ENCODE measurements around the gene EFNB2. TPM values are rescaled to one million over a fixed set of nuclear protein-coding genes. Genes with fewer than 3 reads are reported as not detected.

EFNB2 gene
- total RNA-seq, 1 experiment from 2014 or later, result 17.5 TPM

DNA sequence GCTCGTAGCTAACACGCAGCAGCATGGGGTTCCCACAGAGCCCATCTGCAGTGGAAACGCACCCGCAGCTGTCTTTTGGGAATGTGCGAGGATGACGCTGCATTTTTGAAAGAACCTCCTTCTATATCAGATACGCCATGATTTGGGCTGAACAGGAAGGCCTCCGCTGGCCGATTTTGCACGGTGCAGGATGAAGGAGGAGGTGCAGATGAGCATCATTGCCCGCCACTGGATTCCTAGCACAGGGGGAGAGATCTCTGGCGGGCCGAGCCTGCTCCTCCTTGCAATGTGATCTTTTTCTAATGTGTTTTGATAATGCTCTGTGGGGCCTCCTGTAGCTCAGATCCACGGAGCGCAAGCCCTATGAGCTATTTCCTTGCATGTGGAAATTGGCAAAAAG is 55.5 kb downstream of the EFNB2 start:
- H3K4me3 ChIP-seq, result no peak overlapping the region
- no peak overlapping the region for H2AFZ ChIP-seq
- H3K79me2 ChIP-seq (ENCODE audit: low read depth), result no peaks in the 10 kb centered on the region
- TF ChIP-seq, protein P1, sequence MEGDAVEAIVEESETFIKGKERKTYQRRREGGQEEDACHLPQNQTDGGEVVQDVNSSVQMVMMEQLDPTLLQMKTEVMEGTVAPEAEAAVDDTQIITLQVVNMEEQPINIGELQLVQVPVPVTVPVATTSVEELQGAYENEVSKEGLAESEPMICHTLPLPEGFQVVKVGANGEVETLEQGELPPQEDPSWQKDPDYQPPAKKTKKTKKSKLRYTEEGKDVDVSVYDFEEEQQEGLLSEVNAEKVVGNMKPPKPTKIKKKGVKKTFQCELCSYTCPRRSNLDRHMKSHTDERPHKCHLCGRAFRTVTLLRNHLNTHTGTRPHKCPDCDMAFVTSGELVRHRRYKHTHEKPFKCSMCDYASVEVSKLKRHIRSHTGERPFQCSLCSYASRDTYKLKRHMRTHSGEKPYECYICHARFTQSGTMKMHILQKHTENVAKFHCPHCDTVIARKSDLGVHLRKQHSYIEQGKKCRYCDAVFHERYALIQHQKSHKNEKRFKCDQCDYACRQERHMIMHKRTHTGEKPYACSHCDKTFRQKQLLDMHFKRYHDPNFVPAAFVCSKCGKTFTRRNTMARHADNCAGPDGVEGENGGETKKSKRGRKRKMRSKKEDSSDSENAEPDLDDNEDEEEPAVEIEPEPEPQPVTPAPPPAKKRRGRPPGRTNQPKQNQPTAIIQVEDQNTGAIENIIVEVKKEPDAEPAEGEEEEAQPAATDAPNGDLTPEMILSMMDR (conservative IDR thresholded peaks at IDR 0.05), result no peak
- TF ChIP-seq EZH2 (IDR thresholded peaks at IDR 0.05; ENCODE audit: low read depth), result no peak
- no peaks in the 10 kb centered on the region for H3K9me2 ChIP-seq (ENCODE audit: insufficient read depth)
- BruUV-seq (replicated peaks), result no TSS peak
- no peak for DNase-seq
- intact Hi-C loops (cut with micrococcal nuclease; ENCODE audit: unreplicated experiment), result no loop called here
- ChIA-PET CTCF (no interaction called here), POLR2A (ENCODE audit: unreplicated experiment) (no interaction called here)
- no peak overlapping the region for H3K4me2 ChIP-seq
- H3K27ac ChIP-seq, result no peak overlapping the region
- H3K4me1 ChIP-seq (replicated peaks; ENCODE audit: insufficient read depth), result 0 out of 2 replicates have a peak, but pooled peaks cover 10% of the 10 kb centered on the region
- no peaks in the 10 kb centered on the region for H3K36me3 ChIP-seq (ENCODE audit: low read depth)
- no peaks in the 10 kb centered on the region for H4K20me1 ChIP-seq (ENCODE audit: insufficient read depth)
- H3K9me3 ChIP-seq (ENCODE audit: insufficient read depth, low read depth), result no peaks in the 10 kb centered on the region
- H3F3A ChIP-seq (ENCODE audit: insufficient read depth, low read depth), result no peaks in the 10 kb centered on the region
- no peaks in the 10 kb centered on the region for H3K27me3 ChIP-seq (ENCODE audit: insufficient read depth, low read depth)

DNA sequence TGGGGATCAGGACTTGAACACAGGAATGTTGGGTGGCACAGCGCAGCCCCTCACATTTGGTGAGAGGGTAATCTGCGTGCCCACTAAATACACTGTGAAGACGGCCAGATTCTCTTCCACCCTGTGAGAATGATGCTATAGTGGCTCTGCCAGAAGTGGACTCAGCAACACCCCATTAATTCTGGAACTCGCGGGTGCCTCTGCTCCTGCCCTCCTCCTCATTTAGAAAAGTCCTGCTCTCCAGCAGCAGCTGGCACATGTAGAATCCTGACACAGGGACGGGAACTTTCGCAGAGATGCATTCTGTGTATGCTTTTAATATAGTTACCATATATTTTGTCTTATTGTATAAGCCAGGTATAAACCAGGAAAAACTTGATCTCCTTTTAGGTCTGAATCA is 57.3 kb downstream of the EFNB2 start:
- CTCF ChIA-PET, result no interaction called here

DNA sequence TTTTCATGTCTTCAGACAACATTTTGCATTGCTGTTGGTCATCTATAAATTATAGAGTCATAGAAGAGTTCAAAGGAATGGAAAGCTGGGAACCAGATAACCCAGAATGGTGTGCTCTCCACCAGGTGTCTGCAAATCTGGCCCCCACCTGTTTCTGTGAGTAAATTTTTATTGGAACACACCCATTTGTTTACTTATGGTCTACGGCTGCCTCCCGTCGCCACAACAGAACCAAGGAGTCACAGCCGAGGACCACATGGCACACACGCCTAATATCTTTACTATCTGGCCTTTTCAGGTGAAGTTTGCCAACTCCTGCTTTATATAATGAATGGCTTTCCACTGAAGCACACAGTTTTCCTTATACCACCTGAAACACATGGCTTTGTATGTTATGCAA is 58.2 kb downstream of the EFNB2 start:
- Histone ChIP-seq H3K27me3 (ENCODE audit: insufficient read depth, low read depth) (no peaks in the 10 kb centered on the region), H4K20me1 (ENCODE audit: insufficient read depth) (no peaks in the 10 kb centered on the region), H3K9me3 (ENCODE audit: insufficient read depth, low read depth) (no peaks in the 10 kb centered on the region), H3K36me3 (ENCODE audit: low read depth) (no peaks in the 10 kb centered on the region), H3K79me2 (ENCODE audit: low read depth) (no peaks in the 10 kb centered on the region), H3K4me3 (no peak overlapping the region), H3K4me1 (replicated peaks; ENCODE audit: insufficient read depth) (peaks cover 23% of the 10 kb centered on the region), H2AFZ (no peak overlapping the region), H3F3A (ENCODE audit: insufficient read depth, low read depth) (peaks cover 11% of the 10 kb centered on the region; the same call in 1 of the 2 replicates), H3K9me2 (ENCODE audit: insufficient read depth) (no peaks in the 10 kb centered on the region), H3K27ac (no peak overlapping the region), H3K4me2 (no peak overlapping the region)
- ChIA-PET CTCF (no interaction called here), POLR2A (ENCODE audit: unreplicated experiment) (no interaction called here)
- peak in 1 of 2 experiments; percentile 41 for DNase-seq
- intact Hi-C loops (cut with micrococcal nuclease; ENCODE audit: unreplicated experiment), result no loop called here
- no TSS peak for BruUV-seq (replicated peaks)
- no peak for TF ChIP-seq EZH2 (IDR thresholded peaks at IDR 0.05; ENCODE audit: low read depth)
- TF ChIP-seq, protein P1 (conservative IDR thresholded peaks at IDR 0.05), result no peak

More for the DNA sequence above, 57.3 kb downstream of the EFNB2 start:
- intact Hi-C loops (cut with micrococcal nuclease; ENCODE audit: unreplicated experiment), result no loop called here
- H4K20me1 ChIP-seq (ENCODE audit: insufficient read depth), result no peaks in the 10 kb centered on the region
- H3K4me2 ChIP-seq, result no peak overlapping the region
- DNase-seq, result no peak
- H3K27me3 ChIP-seq (ENCODE audit: insufficient read depth, low read depth), result no peaks in the 10 kb centered on the region
- H3K4me1 ChIP-seq (replicated peaks; ENCODE audit: insufficient read depth), result peaks cover 15% of the 10 kb centered on the region
- BruUV-seq (replicated peaks), result no TSS peak
- H3K36me3 ChIP-seq (ENCODE audit: low read depth), result no peaks in the 10 kb centered on the region
- no peak overlapping the region for H2AFZ ChIP-seq
- H3K9me2 ChIP-seq (ENCODE audit: insufficient read depth), result no peaks in the 10 kb centered on the region
- no peaks in the 10 kb centered on the region for H3K79me2 ChIP-seq (ENCODE audit: low read depth)
- no peak overlapping the region for H3K27ac ChIP-seq
- peaks cover 3% of the 10 kb centered on the region; the same call in 1 of the 2 replicates for H3F3A ChIP-seq (ENCODE audit: insufficient read depth, low read depth)
- POLR2A ChIA-PET (ENCODE audit: unreplicated experiment), result no interaction called here
- H3K4me3 ChIP-seq, result no peak overlapping the region
- no peaks in the 10 kb centered on the region for H3K9me3 ChIP-seq (ENCODE audit: insufficient read depth, low read depth)
- TF ChIP-seq EZH2 (IDR thresholded peaks at IDR 0.05; ENCODE audit: low read depth), result no peak
- TF ChIP-seq, protein P1 (conservative IDR thresholded peaks at IDR 0.05), result no peak
